ENCODE measurements around the gene KRTAP10-11.

- peak; percentile 32; the same call in 1 of the 2 replicates for TF ChIP-seq CTCF (IDR thresholded peaks at IDR 0.05; ENCODE audit: low read length)
- TF ChIP-seq EZH2 (IDR thresholded peaks at IDR 0.05; ENCODE audit: borderline replicate concordance, low read length): no peak
Observed at GRCh38 chr21:44618504-44618903, 27.7 kb upstream of the KRTAP10-11 start.

Measured in OCI-LY1 (cell line).